CD4-positive, alpha-beta T cell treated with Interleukin-2 at 100 ng/mL for 4 hours (primary cell): Measurements from ENCODE around the gene KSR2.

Experiments
- DNase-seq: peaks from one replicate; pipeline ENCODE4 v3.0.0-alpha.2; 2020; ENCODE audit warnings: low spot score

KSR2 gene

GRCh38 chr12:117530796-117531195 lies 438.0 kb downstream of the KSR2 start:
- no peak for DNase-seq

DNA sequence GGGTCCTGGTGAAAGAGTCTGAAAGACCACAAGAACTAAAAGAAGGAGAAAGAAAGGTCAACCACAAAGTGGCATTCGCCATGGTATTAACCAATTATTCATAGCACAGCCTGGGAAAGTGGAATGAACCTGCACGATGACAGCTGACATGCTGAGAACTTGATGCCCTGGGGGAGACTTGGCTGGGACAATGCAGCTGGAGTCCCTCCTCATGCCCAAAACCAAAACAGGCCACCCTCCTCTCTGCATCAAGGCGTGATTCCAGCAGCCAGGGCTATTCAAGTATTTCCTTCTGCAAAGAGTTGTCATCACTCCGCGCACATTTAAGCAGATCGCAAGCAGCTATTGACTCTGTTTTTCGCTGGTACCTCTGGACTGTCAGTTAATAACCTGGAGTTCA lies 440.3 kb downstream of the KSR2 start:
- DNase-seq: no peak

- no peak for DNase-seq
These were observed 441.3 kb downstream of the KSR2 start for GRCh38 chr12:117527479-117527855.

DNA sequence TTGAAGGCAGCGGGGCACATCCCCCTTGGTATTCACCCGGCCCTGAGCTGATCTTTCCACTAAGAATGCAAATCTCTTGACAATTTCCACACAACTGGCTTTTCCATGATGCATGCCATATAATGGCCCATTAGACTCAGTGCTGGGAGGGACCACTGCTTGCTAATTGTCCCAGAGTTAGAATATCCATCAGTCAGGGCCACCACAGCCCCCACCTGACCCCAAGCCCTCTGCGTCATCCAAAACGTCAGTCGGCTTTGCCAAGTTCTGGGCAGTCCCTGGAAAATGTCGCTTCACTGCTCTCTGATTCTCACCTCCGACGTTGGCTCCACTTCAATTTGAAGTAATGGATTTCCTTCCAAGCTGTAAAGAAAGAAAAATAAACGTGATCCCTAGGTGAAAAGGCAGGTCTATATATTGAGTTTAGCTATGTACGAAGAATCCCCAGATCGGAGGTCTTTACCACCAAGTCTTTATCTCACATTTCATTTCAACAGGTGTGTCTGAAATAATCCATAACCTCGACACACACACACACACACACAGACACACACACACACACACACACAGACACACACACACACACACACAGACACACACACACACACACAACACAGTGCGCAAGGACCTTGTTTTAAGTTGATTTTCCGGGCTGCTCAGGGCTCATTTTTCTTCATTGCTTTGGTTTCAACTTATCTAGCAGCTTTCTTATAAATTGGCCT lies 441.9 kb downstream of the KSR2 start:
- no peak for DNase-seq

DNA sequence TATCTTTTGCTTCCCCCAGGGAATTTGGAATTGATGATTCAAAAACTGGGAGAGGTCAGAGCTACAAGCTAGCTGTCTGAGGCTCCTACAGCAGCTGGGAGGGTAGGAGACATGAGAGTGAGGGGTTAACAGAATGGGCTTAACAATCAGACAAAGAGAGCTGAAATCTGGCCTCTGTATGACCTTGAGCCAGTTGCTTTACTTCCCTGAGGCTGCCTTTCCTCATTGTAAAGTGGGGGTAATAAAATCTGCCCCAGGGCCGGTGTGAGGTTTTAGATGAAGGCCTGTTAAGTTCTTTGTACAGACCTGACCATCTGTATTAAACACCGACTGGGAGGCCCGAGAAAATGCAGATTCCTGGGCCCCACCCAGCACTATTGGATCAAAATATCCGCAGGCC lies 443.0 kb downstream of the KSR2 start:
- no peak for DNase-seq

GRCh38 chr12:117524806-117525205 lies 444.0 kb downstream of the KSR2 start:
- DNase-seq: no peak

GRCh38 chr12:117523971-117524370 lies 444.8 kb downstream of the KSR2 start:
- no peak for DNase-seq

- no peak for DNase-seq
These were observed 446.2 kb downstream of the KSR2 start for GRCh38 chr12:117522559-117522958.

GRCh38 chr12:117521867-117522266 lies 446.9 kb downstream of the KSR2 start:
- no peak for DNase-seq

- no peak for DNase-seq
These were observed 447.4 kb downstream of the KSR2 start for GRCh38 chr12:117521346-117521745.

DNA sequence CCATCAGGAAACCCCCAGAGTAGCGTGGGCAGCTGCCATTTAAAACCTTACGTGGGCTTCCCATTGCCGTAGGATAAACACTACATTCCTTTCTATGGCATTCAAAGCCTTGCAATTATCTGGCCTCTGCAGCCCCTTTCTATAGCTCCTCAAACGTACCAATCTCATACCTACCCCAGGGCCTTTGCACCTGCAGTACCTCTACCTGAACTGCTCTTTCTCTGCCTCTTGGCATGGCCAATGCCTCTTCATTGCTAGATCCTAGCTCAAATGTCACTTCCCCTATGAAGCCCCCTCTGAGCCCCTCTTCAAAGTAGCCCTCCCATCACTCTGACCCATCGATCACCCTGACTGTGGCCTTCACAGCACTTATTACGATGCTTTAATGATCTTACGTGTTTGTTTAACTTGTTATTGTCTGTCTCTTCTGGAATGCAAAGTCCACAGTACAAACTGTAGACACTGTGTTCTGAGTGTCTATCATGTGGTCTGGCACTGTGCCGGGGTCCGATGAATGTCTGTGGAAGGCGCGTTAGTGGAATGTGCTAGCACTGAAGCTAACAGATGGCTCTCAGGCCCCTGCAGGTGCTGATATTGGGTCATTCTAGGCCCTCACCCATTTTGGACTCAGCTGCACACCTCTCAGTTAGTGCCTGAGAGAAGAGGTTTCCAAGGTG lies 450.1 kb downstream of the KSR2 start:
- no peak for DNase-seq

- no peak for DNase-seq
These were observed 451.5 kb downstream of the KSR2 start for GRCh38 chr12:117517219-117517739.

- DNase-seq: no peak
These were observed 452.8 kb downstream of the KSR2 start for GRCh38 chr12:117516034-117516433.

GRCh38 chr12:117514016-117514415 lies 454.8 kb downstream of the KSR2 start:
- DNase-seq: no peak

DNA sequence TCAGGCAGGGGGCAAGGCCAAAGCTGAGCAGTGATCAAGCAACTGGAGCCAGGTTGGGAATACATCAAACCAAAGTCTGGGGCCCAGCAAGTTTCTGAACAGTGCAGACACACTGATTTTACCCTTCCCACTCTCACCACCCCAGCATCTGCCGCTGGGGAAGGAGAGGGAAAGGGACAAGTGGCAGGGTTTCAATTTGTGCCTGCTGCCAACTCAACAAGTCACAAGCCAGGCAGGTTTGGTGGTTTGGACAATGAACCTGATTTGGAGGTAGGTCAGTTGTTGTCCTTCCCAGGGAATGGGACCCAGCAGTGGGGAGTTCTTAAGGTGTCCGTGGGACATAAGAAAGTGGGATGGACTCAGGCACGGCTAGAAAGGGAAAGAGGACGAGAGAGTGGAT lies 455.4 kb downstream of the KSR2 start:
- DNase-seq: no peak

DNA sequence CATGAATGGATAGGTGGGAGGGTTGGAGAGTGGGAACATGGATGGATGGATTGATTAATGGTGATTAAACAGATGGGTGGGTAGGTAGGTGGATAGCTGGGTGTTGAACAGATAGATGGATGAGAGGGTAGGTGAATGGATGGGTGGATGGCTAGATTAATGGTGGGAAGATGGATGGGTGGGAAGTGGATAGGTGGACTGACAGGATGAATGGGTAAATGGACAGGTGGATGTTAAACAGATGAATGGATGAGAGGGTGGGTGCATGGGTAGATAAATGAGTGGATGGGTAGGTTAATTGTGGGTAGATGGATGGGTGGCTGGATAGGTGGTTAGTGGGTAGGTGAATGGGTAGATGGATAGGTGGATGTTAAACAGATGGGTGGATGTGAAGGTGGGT lies 460.3 kb downstream of the KSR2 start:
- DNase-seq: no peak

DNA sequence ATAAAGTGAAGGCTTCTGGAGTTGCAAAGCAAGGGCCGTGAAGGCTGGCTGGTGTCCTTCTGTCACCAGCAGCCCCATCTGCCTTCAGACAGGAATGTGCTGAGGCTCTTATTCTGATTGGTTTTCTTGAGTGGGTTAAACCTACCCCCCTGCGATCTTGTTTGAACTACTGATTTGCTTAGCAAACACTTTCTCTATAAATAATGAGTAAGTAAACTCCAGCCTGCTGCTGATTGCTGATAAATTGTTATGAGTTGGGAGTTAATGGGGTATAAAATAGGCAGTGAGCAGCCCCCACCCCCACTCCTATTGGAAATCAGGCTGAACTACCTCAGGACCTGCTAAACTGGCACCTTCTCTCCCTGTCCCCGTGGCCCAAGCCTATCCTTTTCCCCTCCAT lies 461.2 kb downstream of the KSR2 start:
- no peak for DNase-seq

DNA sequence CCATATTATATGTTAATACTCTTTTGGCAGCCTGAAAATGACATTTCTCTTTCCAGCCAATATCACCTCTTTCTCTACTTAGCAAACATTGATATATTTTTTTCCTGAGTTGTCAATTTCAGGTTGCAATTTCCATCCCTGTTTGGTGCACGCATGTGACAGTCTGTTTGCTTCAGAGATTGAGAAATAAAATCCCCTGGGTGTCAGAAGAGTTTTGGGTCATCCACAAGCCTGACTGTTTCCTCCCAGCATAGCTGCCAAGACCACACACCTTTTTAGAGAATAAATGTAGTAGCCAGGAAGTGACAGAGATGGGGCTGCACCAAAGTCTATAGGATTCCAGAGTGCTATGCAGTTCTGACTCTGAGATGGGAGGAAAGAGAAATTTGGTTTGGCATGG lies 462.5 kb downstream of the KSR2 start:
- no peak for DNase-seq

- no peak for DNase-seq
These were observed 466.2 kb downstream of the KSR2 start for GRCh38 chr12:117502633-117503032.

GRCh38 chr12:117502233-117502632 lies 466.6 kb downstream of the KSR2 start:
- no peak for DNase-seq

DNA sequence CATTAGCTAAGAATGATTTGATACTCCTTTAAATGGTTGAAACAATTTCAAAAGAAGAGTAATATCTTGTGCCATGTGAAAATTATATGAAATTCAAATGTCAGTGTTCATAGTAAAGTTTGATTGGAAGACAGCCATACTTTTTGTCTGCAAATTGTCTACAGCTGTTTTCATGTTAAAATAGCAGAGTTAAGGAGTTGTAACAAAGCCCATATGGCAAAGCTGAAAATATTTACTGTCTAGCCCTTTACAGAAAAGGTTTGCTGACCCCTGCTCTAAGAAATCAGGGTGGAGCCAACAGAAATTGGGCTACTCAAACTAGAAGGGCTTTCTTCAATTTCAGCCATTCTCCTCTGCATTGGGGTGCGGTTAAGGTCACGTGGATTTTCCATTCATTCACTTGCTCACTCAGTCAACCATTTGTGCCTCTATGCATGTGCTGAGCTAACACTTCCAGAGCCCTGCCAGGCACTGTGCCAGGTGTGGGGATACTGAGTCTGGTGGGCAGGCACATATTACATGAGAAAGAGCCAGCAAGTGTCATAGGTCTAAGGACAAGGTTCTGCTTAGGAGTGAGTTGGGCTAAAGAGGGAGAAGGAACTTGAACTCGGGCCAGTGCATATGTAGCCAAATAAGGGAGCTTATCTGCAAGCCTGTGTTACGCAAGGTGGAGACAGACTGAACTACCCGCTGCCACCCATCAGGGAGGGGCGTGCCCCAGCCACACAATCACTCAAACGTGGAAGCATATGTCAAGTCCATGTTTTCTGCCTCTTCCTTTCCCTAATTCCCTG lies 467.5 kb downstream of the KSR2 start:
- DNase-seq: no peak

GRCh38 chr12:117499759-117500485 lies 468.9 kb downstream of the KSR2 start:
- DNase-seq: no peak
